ENCODE results near the gene ZC3HAV1.

Gene ZC3HAV1

GRCh38 chr7:139092090-139092796 is 17.3 kb downstream of the ZC3HAV1 start:
- TF ChIP-seq CTCF (conservative IDR thresholded peaks at IDR 0.05) (no peak), ZFX (IDR thresholded peaks at IDR 0.05) (no peak)
- no peak overlapping the region for H3K27ac ChIP-seq

GRCh38 chr7:139091677-139091996 is 17.9 kb downstream of the ZC3HAV1 start:
- H3K27ac ChIP-seq = no peak overlapping the region

GRCh38 chr7:139089118-139089517 is 20.4 kb downstream of the ZC3HAV1 start:
- H3K27ac ChIP-seq = no peak overlapping the region
- TF ChIP-seq CTCF (conservative IDR thresholded peaks at IDR 0.05) (no peak), ZFX (IDR thresholded peaks at IDR 0.05) (no peak)

More at GRCh38 chr7:139091677-139091996, 17.9 kb downstream of the ZC3HAV1 start:
- no peak for TF ChIP-seq CTCF (conservative IDR thresholded peaks at IDR 0.05)
- no peak for TF ChIP-seq ZFX (IDR thresholded peaks at IDR 0.05)

GRCh38 chr7:139088268-139088667 is 21.3 kb downstream of the ZC3HAV1 start:
- no peak overlapping the region for H3K27ac ChIP-seq
- TF ChIP-seq ZFX (IDR thresholded peaks at IDR 0.05) = no peak
- no peak for TF ChIP-seq CTCF (conservative IDR thresholded peaks at IDR 0.05)

- H3K27ac ChIP-seq = no peak overlapping the region
- TF ChIP-seq CTCF (conservative IDR thresholded peaks at IDR 0.05) = no peak
These were observed 22.3 kb downstream of the ZC3HAV1 start for GRCh38 chr7:139087212-139087611.

- H3K27ac ChIP-seq = no peak overlapping the region
- TF ChIP-seq CTCF (conservative IDR thresholded peaks at IDR 0.05) = no peak
- no peak for TF ChIP-seq ZFX (IDR thresholded peaks at IDR 0.05)
These were observed 23.1 kb downstream of the ZC3HAV1 start for GRCh38 chr7:139086454-139086853.

- H3K27ac ChIP-seq = no peak overlapping the region
- no peak for TF ChIP-seq ZFX (IDR thresholded peaks at IDR 0.05)
These were observed 24.8 kb downstream of the ZC3HAV1 start for GRCh38 chr7:139084709-139085108.

- no peak for TF ChIP-seq ZFX (IDR thresholded peaks at IDR 0.05)
- TF ChIP-seq CTCF (conservative IDR thresholded peaks at IDR 0.05) = no peak
- H3K27ac ChIP-seq = no peak overlapping the region
These were observed 27.9 kb downstream of the ZC3HAV1 start for GRCh38 chr7:139081584-139081983.
